ENCODE measurements around the gene NUDT21. TPM values are rescaled to one million over a fixed set of nuclear protein-coding genes. Genes with fewer than 3 reads are reported as not detected.

The NUDT21 gene
- total and polyA plus RNA-seq, 12 donors = 9.3 to 74.7 (median 62.5) TPM

DNA sequence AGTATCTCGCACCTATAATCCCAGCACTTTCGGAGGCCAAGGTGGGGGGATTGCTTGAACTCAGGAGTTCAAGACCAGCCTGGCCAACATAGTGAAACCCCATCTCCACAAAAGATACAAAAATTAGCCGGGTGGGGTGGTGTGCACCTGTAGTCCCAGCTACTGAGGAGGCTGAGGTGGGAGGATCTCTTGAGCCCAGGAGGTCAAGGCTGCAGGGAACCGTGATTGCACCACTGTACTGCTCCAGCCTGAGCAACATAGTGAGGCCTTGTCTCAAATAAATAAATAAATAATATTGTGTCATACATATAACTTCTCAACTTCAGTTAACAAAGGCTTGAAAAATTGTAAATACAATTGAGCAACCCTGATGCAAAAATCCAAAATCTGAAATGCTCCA, 34.0 kb downstream of the NUDT21 start:
- DNase-seq (no peak), ATAC-seq (no peak)
- H3K27ac ChIP-seq = no peak overlapping the region
- peaks cover 0 to 22% (median 0%) of the 10 kb centered on the region in 9 donors for H3K36me3 ChIP-seq
- TF ChIP-seq, protein P1, sequence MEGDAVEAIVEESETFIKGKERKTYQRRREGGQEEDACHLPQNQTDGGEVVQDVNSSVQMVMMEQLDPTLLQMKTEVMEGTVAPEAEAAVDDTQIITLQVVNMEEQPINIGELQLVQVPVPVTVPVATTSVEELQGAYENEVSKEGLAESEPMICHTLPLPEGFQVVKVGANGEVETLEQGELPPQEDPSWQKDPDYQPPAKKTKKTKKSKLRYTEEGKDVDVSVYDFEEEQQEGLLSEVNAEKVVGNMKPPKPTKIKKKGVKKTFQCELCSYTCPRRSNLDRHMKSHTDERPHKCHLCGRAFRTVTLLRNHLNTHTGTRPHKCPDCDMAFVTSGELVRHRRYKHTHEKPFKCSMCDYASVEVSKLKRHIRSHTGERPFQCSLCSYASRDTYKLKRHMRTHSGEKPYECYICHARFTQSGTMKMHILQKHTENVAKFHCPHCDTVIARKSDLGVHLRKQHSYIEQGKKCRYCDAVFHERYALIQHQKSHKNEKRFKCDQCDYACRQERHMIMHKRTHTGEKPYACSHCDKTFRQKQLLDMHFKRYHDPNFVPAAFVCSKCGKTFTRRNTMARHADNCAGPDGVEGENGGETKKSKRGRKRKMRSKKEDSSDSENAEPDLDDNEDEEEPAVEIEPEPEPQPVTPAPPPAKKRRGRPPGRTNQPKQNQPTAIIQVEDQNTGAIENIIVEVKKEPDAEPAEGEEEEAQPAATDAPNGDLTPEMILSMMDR (IDR thresholded peaks at IDR 0.05) = no peak
- no peak overlapping the region for H3K4me3 ChIP-seq
- H3K9me3 ChIP-seq = no peaks in the 10 kb centered on the region
- peaks cover 0 to 55% (median 25%) of the 10 kb centered on the region in 9 donors for H3K4me1 ChIP-seq
- no peaks in the 10 kb centered on the region for H3K27me3 ChIP-seq
- WGBS, 2 donors = 95 to 100% methylated on average over 4 of the region's 4 CpGs
- intact Hi-C loops (cut with DNase I) = no loop called here

DNA sequence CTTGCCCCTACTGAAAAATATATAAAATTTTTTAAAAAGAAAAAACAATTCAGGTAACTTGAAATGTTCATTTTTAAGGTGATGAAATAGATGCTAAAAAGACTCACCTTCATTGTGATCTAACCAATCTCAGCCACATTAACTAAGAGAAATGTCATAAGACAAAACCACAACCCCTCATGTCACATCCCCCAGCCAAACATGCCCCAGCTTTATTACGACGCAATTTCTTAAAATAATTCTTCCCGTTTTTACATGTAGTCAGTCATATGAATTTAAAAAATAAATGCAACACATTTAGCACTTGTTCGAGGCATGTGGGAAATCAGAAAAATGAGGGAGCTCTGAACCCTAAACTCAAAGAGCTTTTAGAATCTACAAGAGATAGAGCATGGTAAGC, 35.3 kb downstream of the NUDT21 start:
- DNase-seq = no peak
- WGBS, 2 donors = 87 to 88% methylated on average over 4 of the region's 4 CpGs
- no peak for ATAC-seq
- intact Hi-C loops (cut with DNase I) = no loop called here
- Histone ChIP-seq H3K4me3 (no peak overlapping the region), H3K36me3 (peaks cover 0 to 34% (median 0%) of the 10 kb centered on the region in 9 donors), H3K4me1 (peaks cover 0 to 43% (median 16%) of the 10 kb centered on the region in 9 donors), H3K27me3 (no peaks in the 10 kb centered on the region), H3K27ac (no peak overlapping the region), H3K9me3 (no peaks in the 10 kb centered on the region)
- TF ChIP-seq, protein P1 (IDR thresholded peaks at IDR 0.05) = no peak

DNA sequence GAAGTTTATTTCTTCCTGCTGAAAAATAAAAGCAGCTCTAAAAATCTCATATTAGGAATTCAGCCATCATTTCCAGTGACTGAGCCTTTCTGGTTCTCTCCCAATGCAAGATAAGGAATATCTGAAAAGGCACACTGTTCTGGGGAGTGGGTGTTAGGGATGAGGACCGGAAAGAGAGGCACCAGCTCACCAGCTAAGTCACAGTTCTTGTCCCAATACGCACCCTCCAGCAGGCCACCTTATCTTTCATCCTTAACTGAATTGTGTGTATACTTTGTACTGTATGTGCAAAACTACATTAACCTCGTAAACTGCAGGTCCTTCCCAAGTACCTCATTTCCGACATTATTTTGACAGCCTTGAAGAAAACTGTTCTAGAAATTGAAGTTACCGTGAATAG, 36.8 kb downstream of the NUDT21 start:
- Histone ChIP-seq H3K9me3 (no peaks in the 10 kb centered on the region), H3K4me1 (peaks cover 0 to 31% (median 8%) of the 10 kb centered on the region in 9 donors), H3K36me3 (peaks cover 0 to 49% (median 6%) of the 10 kb centered on the region in 9 donors), H3K4me3 (no peak overlapping the region), H3K27ac (no peak overlapping the region), H3K27me3 (no peaks in the 10 kb centered on the region)
- 69 to 77% methylated on average over 5 of the region's 5 CpGs for WGBS, 2 donors
- intact Hi-C loops (cut with DNase I) = no loop called here
- TF ChIP-seq, protein P1 (IDR thresholded peaks at IDR 0.05) = no peak
- ATAC-seq (no peak), DNase-seq (no peak)

DNA sequence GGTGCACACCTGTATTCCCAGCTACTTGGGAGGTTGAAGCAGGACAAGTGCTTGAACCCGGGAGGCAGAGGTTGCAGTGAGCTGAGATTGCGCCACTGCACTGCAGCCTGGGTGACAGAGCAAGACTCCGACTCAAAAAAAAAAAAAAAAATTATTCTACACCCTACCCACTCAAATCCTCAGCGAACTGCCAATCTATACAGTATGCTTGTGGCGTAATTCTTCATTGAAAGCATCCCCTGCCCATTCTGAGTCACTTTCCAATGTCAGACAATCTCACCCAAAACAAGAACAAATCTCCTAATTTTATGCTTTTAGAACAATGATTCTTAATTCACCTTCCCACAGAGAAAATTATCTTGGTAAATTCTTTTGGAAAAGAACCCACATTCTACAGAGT, 37.8 kb downstream of the NUDT21 start:
- TF ChIP-seq, protein P1 (IDR thresholded peaks at IDR 0.05) = no peak
- peaks cover 0 to 59% (median 16%) of the 10 kb centered on the region in 9 donors for H3K36me3 ChIP-seq
- ATAC-seq = no peak

More for the DNA sequence above, 37.8 kb downstream of the NUDT21 start:
- DNase-seq = no peak
- intact Hi-C loops (cut with DNase I) = no loop called here
- Histone ChIP-seq H3K4me3 (no peak overlapping the region), H3K9me3 (no peaks in the 10 kb centered on the region), H3K27me3 (no peaks in the 10 kb centered on the region), H3K4me1 (peaks cover 0 to 29% (median 8%) of the 10 kb centered on the region in 9 donors), H3K27ac (no peak overlapping the region)
- WGBS, 2 donors = 79 to 89% methylated on average over 5 of the region's 5 CpGs

Data from heart right ventricle (tissue), 16 donors.